HEK293 (cell line): Measurements from ENCODE around the gene TBPL1.

ENCODE experiments used
- FEZF1 ChIP-seq: fragments of 450-650 bp; formaldehyde crosslinking; IDR thresholded peaks from 2 replicates; pipeline ENCODE4 v1.5.1; 2016; ENCODE audit warnings: missing biosample characterization, missing genetic modification characterization
- GLI2 ChIP-seq: fragments of 450-650 bp; formaldehyde crosslinking; IDR thresholded peaks from 2 replicates; pipeline ENCODE4; 2017; ENCODE audit warnings: missing biosample characterization, missing genetic modification characterization, low read depth, borderline replicate concordance
- KLF1 ChIP-seq: fragments of 450-650 bp; formaldehyde crosslinking; IDR thresholded peaks from 2 replicates; pipeline ENCODE4 v1.5.1; 2016; ENCODE audit warnings: missing biosample characterization, missing genetic modification characterization
- KLF7 ChIP-seq: fragments of 450-650 bp; formaldehyde crosslinking; IDR thresholded peaks from 2 replicates; pipeline ENCODE4 v1.5.1; 2016; ENCODE audit warnings: missing biosample characterization, missing genetic modification characterization, borderline replicate concordance
- KLF8 ChIP-seq: fragments of 450-650 bp; formaldehyde crosslinking; IDR thresholded peaks from 2 replicates; pipeline ENCODE4 v1.5.1; 2016; ENCODE audit warnings: missing biosample characterization, missing genetic modification characterization
- OSR2 ChIP-seq: fragments of 450-650 bp; formaldehyde crosslinking; IDR thresholded peaks from 2 replicates; pipeline ENCODE4 v1.5.1; 2016; ENCODE audit warnings: missing biosample characterization, missing genetic modification characterization
- PRDM10 ChIP-seq: fragments of 450-650 bp; formaldehyde crosslinking; IDR thresholded peaks from 2 replicates; pipeline ENCODE4 v1.5.1; 2016; ENCODE audit warnings: missing biosample characterization, missing genetic modification characterization
- WT1 ChIP-seq: fragments of 450-650 bp; formaldehyde crosslinking; IDR thresholded peaks from 2 replicates; pipeline ENCODE4 v1.5.1; 2016; ENCODE audit warnings: missing biosample characterization, missing genetic modification characterization
- YY2 ChIP-seq: fragments of 450-650 bp; formaldehyde crosslinking; IDR thresholded peaks from 2 replicates; pipeline ENCODE4 v1.5.1; 2016; ENCODE audit warnings: missing biosample characterization, missing genetic modification characterization
- ZBTB1 ChIP-seq: fragments of 450-650 bp; formaldehyde crosslinking; IDR thresholded peaks from 2 replicates; pipeline ENCODE4 v1.5.1; 2016; ENCODE audit warnings: missing biosample characterization, missing genetic modification characterization
- ZFP37 ChIP-seq: fragments of 450-650 bp; formaldehyde crosslinking; IDR thresholded peaks from 2 replicates; pipeline ENCODE4 v1.5.1; 2016; ENCODE audit warnings: missing biosample characterization, missing genetic modification characterization
- ZIC2 ChIP-seq: fragments of 450-650 bp; formaldehyde crosslinking; IDR thresholded peaks from 2 replicates; pipeline ENCODE4 v1.5.1; 2016; ENCODE audit warnings: missing biosample characterization, missing genetic modification characterization
- ZNF133 ChIP-seq: fragments of 450-650 bp; formaldehyde crosslinking; IDR thresholded peaks from 2 replicates; pipeline ENCODE4 v1.5.1; 2016; ENCODE audit warnings: missing biosample characterization, missing genetic modification characterization
- ZNF138 ChIP-seq: fragments of 450-650 bp; formaldehyde crosslinking; IDR thresholded peaks from 2 replicates; pipeline ENCODE4 v1.5.1; 2016; ENCODE audit warnings: missing biosample characterization, missing genetic modification characterization, borderline replicate concordance
- ZNF155 ChIP-seq: fragments of 450-650 bp; formaldehyde crosslinking; IDR thresholded peaks from 2 replicates; pipeline ENCODE4 v1.5.1; 2016; ENCODE audit warnings: missing biosample characterization, missing genetic modification characterization
- ZNF169 ChIP-seq: fragments of 450-650 bp; formaldehyde crosslinking; IDR thresholded peaks from 2 replicates; pipeline ENCODE4 v1.5.1; 2016; ENCODE audit warnings: missing biosample characterization, missing genetic modification characterization
- ZNF239 ChIP-seq: fragments of 450-650 bp; formaldehyde crosslinking; IDR thresholded peaks from 2 replicates; pipeline ENCODE4 v1.5.1; 2016; ENCODE audit warnings: missing biosample characterization, missing genetic modification characterization
- ZNF24 ChIP-seq: fragments of 450-650 bp; formaldehyde crosslinking; IDR thresholded peaks from 2 replicates; pipeline ENCODE4 v1.5.1; 2016; ENCODE audit warnings: missing biosample characterization, missing genetic modification characterization
- ZNF324 ChIP-seq: fragments of 450-650 bp; formaldehyde crosslinking; IDR thresholded peaks from 2 replicates; pipeline ENCODE4 v1.5.1; 2016; ENCODE audit warnings: missing biosample characterization, missing genetic modification characterization
- ZNF335 ChIP-seq: fragments of 450-650 bp; formaldehyde crosslinking; conservative IDR thresholded peaks from 2 replicates; pipeline ENCODE4 v1.5.1; 2016; ENCODE audit warnings: missing biosample characterization, missing genetic modification characterization
- ZNF350 ChIP-seq: fragments of 450-650 bp; formaldehyde crosslinking; IDR thresholded peaks from 2 replicates; pipeline ENCODE4 v1.5.0; 2017; ENCODE audit warnings: missing biosample characterization, mild to moderate bottlenecking, missing genetic modification characterization
- ZNF37A ChIP-seq: fragments of 450-650 bp; IDR thresholded peaks from 2 replicates; pipeline ENCODE4 v1.5.1; 2018; ENCODE audit warnings: missing biosample characterization, missing genetic modification characterization
- ZNF391 ChIP-seq: fragments of 450-650 bp; formaldehyde crosslinking; IDR thresholded peaks from 2 replicates; pipeline ENCODE4 v1.5.1; 2016; ENCODE audit warnings: low read depth, missing biosample characterization, missing genetic modification characterization, borderline replicate concordance
- ZNF394 ChIP-seq: fragments of 450-650 bp; formaldehyde crosslinking; IDR thresholded peaks from 2 replicates; pipeline ENCODE4 v1.5.1; 2016; ENCODE audit warnings: missing biosample characterization, missing genetic modification characterization, mild to moderate bottlenecking, moderate library complexity, borderline replicate concordance
- ZNF529 ChIP-seq: fragments of 450-650 bp; formaldehyde crosslinking; IDR thresholded peaks from 2 replicates; pipeline ENCODE4 v1.5.1; 2017; ENCODE audit warnings: missing genetic modification characterization, missing biosample characterization; ENCODE audit not compliant: insufficient replicate concordance
- ZNF549 ChIP-seq: fragments of 450-650 bp; IDR thresholded peaks from 2 replicates; pipeline ENCODE4 v1.5.1; 2018; ENCODE audit warnings: missing biosample characterization, missing genetic modification characterization, mild to moderate bottlenecking, inconsistent platforms, moderate library complexity
- ZNF600 ChIP-seq: fragments of 450-650 bp; formaldehyde crosslinking; IDR thresholded peaks from 2 replicates; pipeline ENCODE4 v1.5.1; 2016; ENCODE audit warnings: missing biosample characterization, missing genetic modification characterization
- ZNF610 ChIP-seq: fragments of 450-650 bp; formaldehyde crosslinking; IDR thresholded peaks from 2 replicates; pipeline ENCODE4 v1.5.1; 2016; ENCODE audit warnings: missing biosample characterization, missing genetic modification characterization, borderline replicate concordance
- ZNF629 ChIP-seq: fragments of 450-650 bp; formaldehyde crosslinking; IDR thresholded peaks from 2 replicates; pipeline ENCODE4 v1.5.1; 2017; ENCODE audit warnings: missing biosample characterization, missing genetic modification characterization
- ZNF701 ChIP-seq: fragments of 450-650 bp; formaldehyde crosslinking; IDR thresholded peaks from 2 replicates; pipeline ENCODE4 v1.5.1; 2016; ENCODE audit warnings: missing biosample characterization, missing genetic modification characterization
- ZNF768 ChIP-seq: fragments of 450-650 bp; formaldehyde crosslinking; IDR thresholded peaks from 2 replicates; pipeline ENCODE4 v1.5.1; 2018; ENCODE audit warnings: missing biosample characterization, mild to moderate bottlenecking, missing genetic modification characterization
- ZSCAN16 ChIP-seq: fragments of 450-650 bp; formaldehyde crosslinking; IDR thresholded peaks from 2 replicates; pipeline ENCODE4 v1.5.1; 2016; ENCODE audit warnings: missing biosample characterization, missing genetic modification characterization
- ZSCAN30 ChIP-seq: fragments of 450-650 bp; IDR thresholded peaks from 2 replicates; pipeline ENCODE4 v1.5.1; 2018; ENCODE audit warnings: missing biosample characterization, mild to moderate bottlenecking, missing genetic modification characterization, moderate library complexity
- ZSCAN5A ChIP-seq: fragments of 450-650 bp; formaldehyde crosslinking; IDR thresholded peaks from 2 replicates; pipeline ENCODE4 v1.5.1; 2016; ENCODE audit warnings: missing biosample characterization, missing genetic modification characterization
- TF ChIP-seq, protein P1 (sequence below): fragments of 450-650 bp; formaldehyde crosslinking; IDR thresholded peaks from 2 replicates; pipeline ENCODE4 v1.5.1; 2017; ENCODE audit warnings: missing biosample characterization, missing genetic modification characterization
- TF ChIP-seq, protein P2 (sequence below): fragments of 450-650 bp; formaldehyde crosslinking; IDR thresholded peaks from 2 replicates; pipeline ENCODE4 v1.5.1; 2016; ENCODE audit warnings: missing biosample characterization, missing genetic modification characterization, low read depth

TBPL1 gene

GRCh38 chr6:133991096-133991593 lies 38.1 kb downstream of the TBPL1 start (continued):
- no peak for TF ChIP-seq ZSCAN5A
- peak; percentile 38; the same call in 1 of the 2 replicates for TF ChIP-seq FEZF1 (tag by site-specific recombination)
- no peak for TF ChIP-seq ZNF138 (tag by site-specific recombination)
- peak; percentile 37; the same call in 1 of the 2 replicates for TF ChIP-seq ZSCAN30 (tag by site-specific recombination)
- TF ChIP-seq ZNF133 (tag by site-specific recombination): no peak
- no peak for TF ChIP-seq ZNF391 (tag by site-specific recombination)
- TF ChIP-seq KLF1 (tag by site-specific recombination): no peak
- TF ChIP-seq ZNF701: no peak
- TF ChIP-seq PRDM10 (tag by site-specific recombination): peak; percentile 57
- no peak for TF ChIP-seq ZNF768
- TF ChIP-seq ZNF350 (tag by site-specific recombination): no peak
- no peak for TF ChIP-seq ZNF610 (tag by site-specific recombination)
- TF ChIP-seq KLF7 (tag by site-specific recombination): no peak
- TF ChIP-seq YY2 (tag by site-specific recombination): no peak
- peak; percentile 43; the same call in 1 of the 2 replicates for TF ChIP-seq KLF8 (tag by site-specific recombination)
- TF ChIP-seq ZNF37A: no peak
- TF ChIP-seq ZNF324 (tag by site-specific recombination): no peak
- TF ChIP-seq ZIC2 (tag by site-specific recombination): peak; percentile 24; the same call in 1 of the 2 replicates
- no peak for TF ChIP-seq GLI2
- TF ChIP-seq, protein P1, sequence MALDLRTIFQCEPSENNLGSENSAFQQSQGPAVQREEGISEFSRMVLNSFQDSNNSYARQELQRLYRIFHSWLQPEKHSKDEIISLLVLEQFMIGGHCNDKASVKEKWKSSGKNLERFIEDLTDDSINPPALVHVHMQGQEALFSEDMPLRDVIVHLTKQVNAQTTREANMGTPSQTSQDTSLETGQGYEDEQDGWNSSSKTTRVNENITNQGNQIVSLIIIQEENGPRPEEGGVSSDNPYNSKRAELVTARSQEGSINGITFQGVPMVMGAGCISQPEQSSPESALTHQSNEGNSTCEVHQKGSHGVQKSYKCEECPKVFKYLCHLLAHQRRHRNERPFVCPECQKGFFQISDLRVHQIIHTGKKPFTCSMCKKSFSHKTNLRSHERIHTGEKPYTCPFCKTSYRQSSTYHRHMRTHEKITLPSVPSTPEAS (tag by site-specific recombination): no peak
- TF ChIP-seq ZNF155 (tag by site-specific recombination): no peak
- TF ChIP-seq ZNF24 (tag by site-specific recombination): 0 out of 2 replicates have a peak, but pooled peaks have one; percentile 40
- TF ChIP-seq ZNF394 (tag by site-specific recombination): peak; percentile 37
- TF ChIP-seq ZNF239 (tag by site-specific recombination): no peak
- TF ChIP-seq ZNF529 (tag by site-specific recombination): no peak
- no peak for TF ChIP-seq ZNF169
- TF ChIP-seq ZFP37: no peak
- peak; percentile 16; the same call in 1 of the 2 replicates for TF ChIP-seq WT1 (tag by site-specific recombination)
- TF ChIP-seq ZNF549 (tag by site-specific recombination): no peak
- TF ChIP-seq ZBTB1 (tag by site-specific recombination): no peak
- TF ChIP-seq ZSCAN16 (tag by site-specific recombination): no peak
- TF ChIP-seq OSR2: peak; percentile 27; the same call in 1 of the 2 replicates
- no peak for TF ChIP-seq ZNF335 (tag by site-specific recombination)
- TF ChIP-seq, protein P2, sequence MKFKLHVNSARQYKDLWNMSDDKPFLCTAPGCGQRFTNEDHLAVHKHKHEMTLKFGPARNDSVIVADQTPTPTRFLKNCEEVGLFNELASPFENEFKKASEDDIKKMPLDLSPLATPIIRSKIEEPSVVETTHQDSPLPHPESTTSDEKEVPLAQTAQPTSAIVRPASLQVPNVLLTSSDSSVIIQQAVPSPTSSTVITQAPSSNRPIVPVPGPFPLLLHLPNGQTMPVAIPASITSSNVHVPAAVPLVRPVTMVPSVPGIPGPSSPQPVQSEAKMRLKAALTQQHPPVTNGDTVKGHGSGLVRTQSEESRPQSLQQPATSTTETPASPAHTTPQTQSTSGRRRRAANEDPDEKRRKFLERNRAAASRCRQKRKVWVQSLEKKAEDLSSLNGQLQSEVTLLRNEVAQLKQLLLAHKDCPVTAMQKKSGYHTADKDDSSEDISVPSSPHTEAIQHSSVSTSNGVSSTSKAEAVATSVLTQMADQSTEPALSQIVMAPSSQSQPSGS (tag by site-specific recombination): no peak
- TF ChIP-seq ZNF600 (tag by site-specific recombination): peak; percentile 80
- peak; percentile 61 for TF ChIP-seq ZNF629 (tag by site-specific recombination)
